IPS DF 4.7 (cell line): Measurements from ENCODE around the gene SORCS2.

ENCODE experiments used
- DNase-seq: peaks from one replicate; pipeline ENCODE4 v3.0.0-alpha.2; 2013; ENCODE audit warnings: low spot score; ENCODE audit errors: extremely low read depth

SORCS2 gene

GRCh38 chr4:7699825-7700224, 507.5 kb downstream of the SORCS2 start:
- DNase-seq, result no peak

- DNase-seq, result no peak
These were observed 508.3 kb downstream of the SORCS2 start for GRCh38 chr4:7700665-7701064.

- DNase-seq, result no peak
These were observed 509.7 kb downstream of the SORCS2 start for GRCh38 chr4:7701866-7702649.

- DNase-seq, result no peak
These were observed 511.4 kb downstream of the SORCS2 start for GRCh38 chr4:7703688-7704087.

GRCh38 chr4:7704091-7704490, 511.8 kb downstream of the SORCS2 start:
- no peak for DNase-seq

- no peak for DNase-seq
These were observed 512.3 kb downstream of the SORCS2 start for GRCh38 chr4:7704625-7705024.

GRCh38 chr4:7705062-7705461, 512.7 kb downstream of the SORCS2 start:
- no peak for DNase-seq

- DNase-seq, result no peak
These were observed 513.3 kb downstream of the SORCS2 start for GRCh38 chr4:7705593-7705992.

- no peak for DNase-seq
These were observed 515.9 kb downstream of the SORCS2 start for GRCh38 chr4:7708238-7708637.

- no peak for DNase-seq
These were observed 516.6 kb downstream of the SORCS2 start for GRCh38 chr4:7708981-7709380.

GRCh38 chr4:7709431-7709830, 517.1 kb downstream of the SORCS2 start:
- DNase-seq, result no peak

- DNase-seq, result no peak
These were observed 517.8 kb downstream of the SORCS2 start for GRCh38 chr4:7710126-7710525.

GRCh38 chr4:7710576-7711306, 518.4 kb downstream of the SORCS2 start:
- no peak for DNase-seq

GRCh38 chr4:7711307-7711963, 519.1 kb downstream of the SORCS2 start:
- no peak for DNase-seq

- DNase-seq, result no peak
These were observed 519.8 kb downstream of the SORCS2 start for GRCh38 chr4:7712021-7712671.

- DNase-seq, result no peak
These were observed 521.4 kb downstream of the SORCS2 start for GRCh38 chr4:7713757-7714156.

GRCh38 chr4:7714176-7714575, 521.8 kb downstream of the SORCS2 start:
- no peak for DNase-seq

GRCh38 chr4:7714738-7715137, 522.4 kb downstream of the SORCS2 start:
- DNase-seq, result no peak

GRCh38 chr4:7715271-7716009, 523.1 kb downstream of the SORCS2 start:
- DNase-seq, result no peak

GRCh38 chr4:7716010-7716721, 523.8 kb downstream of the SORCS2 start:
- no peak for DNase-seq
